ENCODE measurements around the gene ZNF319. TPM values are rescaled to one million over a fixed set of nuclear protein-coding genes. Genes with fewer than 3 reads are reported as not detected.

The ZNF319 gene
- total and polyA plus RNA-seq, 2 of the 13 experiments (the other 11 are each of a cell fraction or from before 2014, with no cell fraction given) = 2.4 to 3.6 TPM

GRCh38 chr16:58002416-58002800 is 1.9 kb upstream of the ZNF319 start (continued):
- TF ChIP-seq ZBTB10 (CRISPR knock-in tag; IDR thresholded peaks at IDR 0.05; ENCODE audit: borderline replicate concordance) (no peak), ZZZ3 (CRISPR knock-in tag; IDR thresholded peaks at IDR 0.05; ENCODE audit: borderline replicate concordance) (no peak), ZFP36L1 (CRISPR knock-in tag; IDR thresholded peaks at IDR 0.05) (no peak), ZNF775 (CRISPR knock-in tag; IDR thresholded peaks at IDR 0.05; ENCODE audit: borderline replicate concordance) (no peak)
- TF ChIP-seq, protein P1, sequence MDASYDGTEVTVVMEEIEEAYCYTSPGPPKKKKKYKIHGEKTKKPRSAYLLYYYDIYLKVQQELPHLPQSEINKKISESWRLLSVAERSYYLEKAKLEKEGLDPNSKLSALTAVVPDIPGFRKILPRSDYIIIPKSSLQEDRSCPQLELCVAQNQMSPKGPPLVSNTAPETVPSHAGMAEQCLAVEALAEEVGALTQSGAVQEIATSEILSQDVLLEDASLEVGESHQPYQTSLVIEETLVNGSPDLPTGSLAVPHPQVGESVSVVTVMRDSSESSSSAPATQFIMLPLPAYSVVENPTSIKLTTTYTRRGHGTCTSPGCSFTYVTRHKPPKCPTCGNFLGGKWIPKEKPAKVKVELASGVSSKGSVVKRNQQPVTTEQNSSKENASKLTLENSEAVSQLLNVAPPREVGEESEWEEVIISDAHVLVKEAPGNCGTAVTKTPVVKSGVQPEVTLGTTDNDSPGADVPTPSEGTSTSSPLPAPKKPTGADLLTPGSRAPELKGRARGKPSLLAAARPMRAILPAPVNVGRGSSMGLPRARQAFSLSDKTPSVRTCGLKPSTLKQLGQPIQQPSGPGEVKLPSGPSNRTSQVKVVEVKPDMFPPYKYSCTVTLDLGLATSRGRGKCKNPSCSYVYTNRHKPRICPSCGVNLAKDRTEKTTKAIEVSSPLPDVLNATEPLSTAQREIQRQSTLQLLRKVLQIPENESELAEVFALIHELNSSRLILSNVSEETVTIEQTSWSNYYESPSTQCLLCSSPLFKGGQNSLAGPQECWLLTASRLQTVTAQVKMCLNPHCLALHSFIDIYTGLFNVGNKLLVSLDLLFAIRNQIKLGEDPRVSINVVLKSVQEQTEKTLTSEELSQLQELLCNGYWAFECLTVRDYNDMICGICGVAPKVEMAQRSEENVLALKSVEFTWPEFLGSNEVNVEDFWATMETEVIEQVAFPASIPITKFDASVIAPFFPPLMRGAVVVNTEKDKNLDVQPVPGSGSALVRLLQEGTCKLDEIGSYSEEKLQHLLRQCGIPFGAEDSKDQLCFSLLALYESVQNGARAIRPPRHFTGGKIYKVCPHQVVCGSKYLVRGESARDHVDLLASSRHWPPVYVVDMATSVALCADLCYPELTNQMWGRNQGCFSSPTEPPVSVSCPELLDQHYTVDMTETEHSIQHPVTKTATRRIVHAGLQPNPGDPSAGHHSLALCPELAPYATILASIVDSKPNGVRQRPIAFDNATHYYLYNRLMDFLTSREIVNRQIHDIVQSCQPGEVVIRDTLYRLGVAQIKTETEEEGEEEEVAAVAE (CRISPR knock-in tag; IDR thresholded peaks at IDR 0.05; ENCODE audit: borderline replicate concordance) = no peak
